Spinal cord (tissue), 10 donors: ENCODE results near the gene GSG1L. TPM values are rescaled to one million over a fixed set of nuclear protein-coding genes. Genes with fewer than 3 reads are reported as not detected.
"Not testable (repeated sequence)": the region's sequence is repeated elsewhere in the genome, so short reads cannot be mapped to it uniquely, and the experiment has no call there.

Source experiments
- DNase-seq, 6 donors: peaks; one replicate each; pipeline versions ENCODE4 v3.0.0 to v3.0.0-alpha.2; 2013 to 2015; ENCODE audit warnings: low spot score in 6 of 6, low read depth in 4 of 6
- H3K27ac ChIP-seq: one replicate; pipeline ENCODE4 v1.5.1; 2013; ENCODE audit warnings: low read depth, low read length, control low read depth
- H3K27me3 ChIP-seq: one replicate; pipeline ENCODE4 v1.6.1; 2013; ENCODE audit warnings: low read length; ENCODE audit not compliant: control insufficient read depth, insufficient read depth
- H3K36me3 ChIP-seq: one replicate; pipeline ENCODE4 v1.6.1; 2013; ENCODE audit warnings: low read length; ENCODE audit not compliant: control insufficient read depth, insufficient read depth
- H3K4me1 ChIP-seq: one replicate; pipeline ENCODE4 v1.6.1; 2013; ENCODE audit warnings: low read length; ENCODE audit not compliant: control insufficient read depth, insufficient read depth
- H3K4me3 ChIP-seq: one replicate; pipeline ENCODE4 v1.5.1; 2013; ENCODE audit warnings: low read depth, low read length, control low read depth
- H3K9me3 ChIP-seq: one replicate; pipeline ENCODE4 v1.6.1; 2013; ENCODE audit warnings: low read length; ENCODE audit not compliant: control insufficient read depth, insufficient read depth
- WGBS: methylation state at CpG from one replicate; pipeline ENCODE4 v1.1.5; 2013; ENCODE audit warnings: missing lambda C conversion rate; ENCODE audit not compliant: insufficient coverage; 5-methylcytosine and 5-hydroxymethylcytosine counted together
- polyA plus RNA-seq, 2 donors: library from polyadenylated mRNA; unstranded; fragments of 120-200 nt; gene quantifications; one replicate each; pipeline ENCODE4 v1.2.1, GENCODE V29; 2013; ENCODE audit not compliant: insufficient read length in 2 of 2
- total RNA-seq, 2 donors: library from RNA; depleted of rRNA in 1 of 2; stranded (reverse); fragments of 120-200 nt in 1 of 2; fragments of >200 nt in 1 of 2; gene quantifications; one replicate each; pipeline versions ENCODE4 v1.2.3 to v1.2.4, GENCODE V29; 2013 to 2014
- donor health status: healthy.

The GSG1L gene
- total and polyA plus RNA-seq, 4 donors = 7.5 to 26.1 (median 18.0) TPM

- Histone ChIP-seq H3K36me3 (no peaks in the 10 kb centered on the region), H3K4me1 (peaks cover 6% of the 10 kb centered on the region), H3K9me3 (no peaks in the 10 kb centered on the region), H3K4me3 (no peak overlapping the region), H3K27ac (no peak overlapping the region), H3K27me3 (no peaks in the 10 kb centered on the region)
- WGBS = 93% methylated on average over 5 of the region's 7 CpGs
- peak in 1 of 6 donors; percentile 61 for DNase-seq
Measured at GRCh38 chr16:27950206-27950887, 113.2 kb downstream of the GSG1L start.

DNA sequence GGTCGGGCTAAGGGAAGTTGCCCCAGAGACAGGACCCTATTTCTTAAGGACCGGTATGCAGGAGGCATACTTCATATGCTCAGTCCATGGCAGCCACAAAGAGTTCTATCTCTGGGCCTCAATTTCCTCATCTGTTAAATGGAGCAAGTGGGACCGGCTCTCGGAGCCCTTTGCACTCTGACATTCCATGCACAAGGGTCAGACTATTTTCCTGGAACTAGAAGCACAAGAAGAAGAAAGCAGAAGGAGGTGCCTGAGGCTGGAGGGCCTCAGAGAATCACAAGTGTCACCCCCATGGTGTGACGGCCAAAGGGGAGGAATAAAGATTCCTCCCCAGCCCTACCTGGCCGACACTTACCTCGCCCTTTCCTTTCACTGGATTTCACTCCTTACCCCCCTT, 115.8 kb downstream of the GSG1L start:
- WGBS = 95% methylated on average over 4 of the region's 7 CpGs
- Histone ChIP-seq H3K4me3 (no peak overlapping the region), H3K27me3 (no peaks in the 10 kb centered on the region), H3K27ac (no peak overlapping the region), H3K4me1 (peaks cover 9% of the 10 kb centered on the region), H3K36me3 (no peaks in the 10 kb centered on the region), H3K9me3 (no peaks in the 10 kb centered on the region)
- DNase-seq = no peak

GRCh38 chr16:27945233-27945973, 118.1 kb downstream of the GSG1L start:
- 13% methylated on average over 15 of the region's 15 CpGs for WGBS
- Histone ChIP-seq H3K4me3 (no peak overlapping the region), H3K36me3 (no peaks in the 10 kb centered on the region), H3K27ac (no peak overlapping the region), H3K27me3 (no peaks in the 10 kb centered on the region), H3K9me3 (no peaks in the 10 kb centered on the region), H3K4me1 (peaks cover 9% of the 10 kb centered on the region)
- peak in 2 of 6 donors; percentile 68 to 73 for DNase-seq

DNA sequence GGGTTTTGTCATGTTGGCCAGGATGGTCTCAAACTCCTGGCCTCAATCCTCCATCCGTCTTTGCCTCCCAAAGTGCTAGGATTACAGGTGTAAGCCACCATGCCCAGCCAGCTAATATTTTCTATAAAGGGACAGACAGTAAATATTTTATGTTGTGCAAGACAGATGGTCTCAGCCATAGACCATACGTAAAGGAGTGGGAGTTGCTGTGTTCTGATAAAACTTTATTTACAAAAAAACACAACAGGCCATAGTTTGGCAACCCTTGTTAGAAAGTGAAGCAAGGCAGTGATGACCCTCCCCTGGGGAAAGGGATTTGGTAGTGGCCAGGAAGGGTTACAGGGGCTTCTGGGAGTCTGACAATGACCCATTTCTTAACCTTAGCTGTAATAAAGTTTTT, 119.7 kb downstream of the GSG1L start:
- no peaks in the 10 kb centered on the region for H3K36me3 ChIP-seq
- H3K9me3 ChIP-seq = no peaks in the 10 kb centered on the region
- no peak overlapping the region for H3K27ac ChIP-seq
- WGBS = no CpG with 5 or more reads among the region's 2 CpGs
- peaks cover 9% of the 10 kb centered on the region for H3K4me1 ChIP-seq
- H3K4me3 ChIP-seq = no peak overlapping the region
- DNase-seq = no peak
- no peaks in the 10 kb centered on the region for H3K27me3 ChIP-seq

DNA sequence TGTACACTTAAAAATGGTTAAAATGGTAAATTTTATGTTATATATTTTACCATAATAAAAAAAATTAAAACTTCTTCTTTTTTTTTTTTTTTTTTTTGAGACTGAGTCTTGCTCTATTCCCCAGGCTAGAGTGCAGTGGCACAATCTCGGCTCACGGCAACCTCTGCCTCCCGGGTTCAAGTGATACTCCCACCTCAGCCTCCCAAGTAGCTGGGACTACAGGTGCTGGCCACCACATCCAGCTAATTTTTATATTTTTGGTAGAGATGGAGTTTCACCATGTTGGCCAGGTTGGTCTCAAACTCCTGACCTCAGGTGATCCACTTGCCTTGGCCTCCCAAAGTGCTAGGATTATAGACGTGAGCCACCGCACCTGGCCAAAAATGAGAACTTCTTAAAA, 121.4 kb downstream of the GSG1L start:
- not testable (repeated sequence) for DNase-seq, H3K4me3 ChIP-seq, H3K36me3 ChIP-seq, H3K4me1 ChIP-seq, H3K27me3 ChIP-seq, H3K9me3 ChIP-seq, H3K27ac ChIP-seq
- no CpG with 5 or more reads among the region's 5 CpGs for WGBS

DNA sequence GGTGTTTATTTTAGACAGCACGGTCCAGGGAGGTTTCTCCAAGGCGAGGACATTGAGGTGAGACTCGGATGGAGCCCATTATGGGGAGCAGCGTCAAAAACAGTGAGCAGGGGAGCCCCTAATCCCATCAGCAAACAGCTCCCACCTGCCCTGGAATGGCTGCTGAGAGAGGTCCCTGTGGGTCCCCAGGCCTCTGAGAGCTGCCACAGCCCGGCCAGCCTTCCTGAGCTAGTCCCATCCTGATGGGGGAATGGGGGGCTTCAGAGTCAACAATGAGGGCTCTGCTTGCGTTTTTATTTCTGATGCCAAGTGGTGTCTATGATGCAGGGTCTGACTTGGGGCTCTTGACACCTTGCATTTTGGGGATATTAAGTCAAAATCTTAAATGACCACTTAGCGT, 128.4 kb downstream of the GSG1L start:
- no peak for DNase-seq
- Histone ChIP-seq H3K4me3 (no peak overlapping the region), H3K36me3 (no peaks in the 10 kb centered on the region), H3K27ac (no peak overlapping the region), H3K9me3 (no peaks in the 10 kb centered on the region), H3K27me3 (no peaks in the 10 kb centered on the region), H3K4me1 (no peaks in the 10 kb centered on the region)
- 79% methylated on average over 4 of the region's 7 CpGs for WGBS

DNA sequence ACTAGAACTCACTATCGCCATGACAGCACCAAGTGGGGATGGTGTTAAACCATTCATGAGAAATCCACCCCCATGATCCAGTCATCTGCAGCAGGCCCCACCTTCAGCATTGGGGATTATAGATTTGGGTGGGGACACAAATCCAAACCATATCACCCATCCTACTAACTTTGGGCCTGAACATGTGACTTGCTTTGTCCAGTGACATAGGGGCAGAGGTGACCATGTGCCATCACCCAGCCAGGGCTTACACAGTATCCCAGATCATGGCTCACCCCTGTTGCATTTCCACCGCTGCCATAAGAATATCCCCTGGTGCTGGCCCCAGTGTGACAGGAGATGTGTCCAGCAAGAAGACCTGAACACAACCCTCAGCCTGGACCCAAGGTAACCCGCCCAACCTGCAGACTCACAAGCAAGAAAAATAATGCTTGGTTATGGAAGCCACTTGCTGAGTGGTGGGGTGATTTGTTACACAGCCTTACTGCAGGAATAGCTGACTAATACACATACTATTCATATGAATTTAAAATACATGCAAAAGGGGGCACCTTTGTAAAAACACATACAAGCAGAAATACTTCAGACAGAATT, 130.9 kb downstream of the GSG1L start:
- Histone ChIP-seq H3K4me1 (no peaks in the 10 kb centered on the region), H3K4me3 (no peak overlapping the region), H3K27me3 (no peaks in the 10 kb centered on the region), H3K27ac (no peak overlapping the region), H3K36me3 (no peaks in the 10 kb centered on the region), H3K9me3 (no peaks in the 10 kb centered on the region)
- DNase-seq = no peak
- WGBS = 0% methylated on average over 1 of the region's 3 CpGs

- Histone ChIP-seq H3K4me1 (no peaks in the 10 kb centered on the region), H3K9me3 (no peaks in the 10 kb centered on the region), H3K27me3 (no peaks in the 10 kb centered on the region), H3K27ac (no peak overlapping the region), H3K4me3 (no peak overlapping the region), H3K36me3 (no peaks in the 10 kb centered on the region)
- 79% methylated on average over 2 of the region's 3 CpGs for WGBS
- DNase-seq = no peak
Measured at GRCh38 chr16:27929818-27930217, 133.7 kb downstream of the GSG1L start.

- 70% methylated on average over 2 of the region's 6 CpGs for WGBS
Measured at GRCh38 chr16:27928542-27928941, 135.0 kb downstream of the GSG1L start.

More at GRCh38 chr16:27928542-27928941, 135.0 kb downstream of the GSG1L start:
- no peaks in the 10 kb centered on the region for H3K27me3 ChIP-seq
- no peak overlapping the region for H3K4me3 ChIP-seq
- H3K36me3 ChIP-seq = no peaks in the 10 kb centered on the region
- no peaks in the 10 kb centered on the region for H3K9me3 ChIP-seq
- H3K27ac ChIP-seq = no peak overlapping the region
- no peaks in the 10 kb centered on the region for H3K4me1 ChIP-seq
- no peak for DNase-seq
